Upper lobe of left lung (tissue), 6 donors: ENCODE results near the gene PGBD4. TPM values are rescaled to one million over a fixed set of nuclear protein-coding genes. Genes with fewer than 3 reads are reported as not detected.

ENCODE experiments used
- ATAC-seq, 2 donors: fragments of 200-7000 bp; cut with Tn5 transposase; one replicate each; pipeline ENCODE4 v1.9.1; 2022; ENCODE audit warnings: mild to moderate bottlenecking in 2 of 2, moderate library complexity in 2 of 2; ENCODE audit not compliant: low FRiP score in 2 of 2
- DNase-seq, 2 donors: peaks; one replicate each; pipeline ENCODE4 v3.0.0-alpha.2; 2019 to 2020
- H3K27ac ChIP-seq, 4 donors: fragments of 200-600 bp; sonication (generic); one replicate each; pipeline ENCODE4 v1.5.1; 2016 to 2019
- H3K27me3 ChIP-seq, 4 donors: fragments of 200-600 bp; sonication (generic); one replicate each; pipeline ENCODE4 v1.5.1; 2017 to 2019
- H3K36me3 ChIP-seq, 4 donors: fragments of 200-600 bp; sonication (generic); one replicate each; pipeline ENCODE4 v1.5.1; 2016 to 2019
- H3K4me1 ChIP-seq, 4 donors: fragments of 200-600 bp; sonication (generic); one replicate each; pipeline ENCODE4 v1.5.1; 2018 to 2019
- H3K4me3 ChIP-seq, 4 donors: fragments of 200-600 bp; sonication (generic); one replicate each; pipeline ENCODE4 v1.5.1; 2017 to 2019; ENCODE audit warnings: mild to moderate bottlenecking in 2 of 4, moderate library complexity in 1 of 4
- H3K9me3 ChIP-seq, 4 donors: fragments of 200-600 bp; sonication (generic); one replicate each; pipeline ENCODE4 v1.5.1; 2018 to 2019
- CTCF ChIP-seq, 6 experiments: fragments of 450-650 bp in 4 of 6; fragments of 200-600 bp in 2 of 6; sonication (generic) in 2 of 6; IDR thresholded peaks; one replicate each; pipeline ENCODE4 v1.5.1; 2016 to 2019; ENCODE audit warnings: antibody characterized with exemption in 6 of 6
- EP300 ChIP-seq, 4 donors: sonication (generic); formaldehyde crosslinking; IDR thresholded peaks; one replicate each; pipeline ENCODE4 v1.5.1; 2017; ENCODE audit warnings: antibody characterized with exemption in 4 of 4, control low read depth in 2 of 4
- POLR2A ChIP-seq, 4 donors: fragments of 450-650 bp; IDR thresholded peaks; one replicate each; pipeline ENCODE4 v1.5.1; 2016 to 2017; ENCODE audit warnings: antibody characterized with exemption in 4 of 4, mild to moderate bottlenecking in 2 of 4
- POLR2AphosphoS5 ChIP-seq, 2 donors: sonication (generic); formaldehyde crosslinking; IDR thresholded peaks; one replicate each; pipeline ENCODE4 v1.5.1; 2017; ENCODE audit warnings: antibody characterized with exemption in 2 of 2
- WGBS, 2 donors: methylation state at CpG; one replicate each; pipeline ENCODE4 v1.1.5; 2017 to 2018; 5-methylcytosine and 5-hydroxymethylcytosine counted together
- total RNA-seq, 6 donors: library from RNA; depleted of rRNA in 4 of 6; stranded (reverse); fragments of >200 nt in 4 of 6; gene quantifications; one replicate each; pipeline versions ENCODE4 v1.1.0 to v1.2.1, GENCODE V29; 2016 to 2021
- donor health status: DM: no; HTN: no; CAD: no; lungs with moderate emphysema.
- donor health status: DM: no; HTN: yes; CAD: no; lungs with severe emphysema.

The PGBD4 gene
- total RNA-seq, 6 donors from 2014 or later: 0.55 to 5.2 (median 1.2) TPM

- no peaks in the 10 kb centered on the region for H3K27me3 ChIP-seq
- WGBS, 2 donors: 40 to 47% methylated on average over 2 of the region's 2 CpGs
Observed at GRCh38 chr15:34059476-34059875, 42.4 kb upstream of the PGBD4 start.

GRCh38 chr15:34059946-34060345 lies 41.9 kb upstream of the PGBD4 start:
- Histone ChIP-seq H3K4me3 (no peak overlapping the region), H3K36me3 (no peaks in the 10 kb centered on the region), H3K27ac (no peak overlapping the region), H3K4me1 (peaks cover 0 to 7% (median 3%) of the 10 kb centered on the region in 4 donors), H3K27me3 (no peaks in the 10 kb centered on the region), H3K9me3 (no peaks in the 10 kb centered on the region)
- DNase-seq: no peak
- ATAC-seq: no peak
- no peak for TF ChIP-seq CTCF (IDR thresholded peaks at IDR 0.05)
- no peak for TF ChIP-seq EP300 (IDR thresholded peaks at IDR 0.05)
- TF ChIP-seq POLR2AphosphoS5 (IDR thresholded peaks at IDR 0.05): no peak
- TF ChIP-seq POLR2A (IDR thresholded peaks at IDR 0.05): no peak
- WGBS, 2 donors: 56 to 69% methylated on average over 3 of the region's 3 CpGs

More at GRCh38 chr15:34059476-34059875, 42.4 kb upstream of the PGBD4 start:
- no peaks in the 10 kb centered on the region for H3K9me3 ChIP-seq
- no peaks in the 10 kb centered on the region for H3K36me3 ChIP-seq
- no peak overlapping the region for H3K4me3 ChIP-seq
- ATAC-seq: no peak
- peaks cover 0 to 7% (median 3%) of the 10 kb centered on the region in 4 donors for H3K4me1 ChIP-seq
- TF ChIP-seq CTCF (IDR thresholded peaks at IDR 0.05) (no peak), POLR2AphosphoS5 (IDR thresholded peaks at IDR 0.05) (no peak), EP300 (IDR thresholded peaks at IDR 0.05) (no peak), POLR2A (IDR thresholded peaks at IDR 0.05) (no peak)
- H3K27ac ChIP-seq: no peak overlapping the region
- DNase-seq: no peak

- DNase-seq (no peak), ATAC-seq (no peak)
- H3K4me3 ChIP-seq: no peak overlapping the region
- no peak for TF ChIP-seq CTCF (IDR thresholded peaks at IDR 0.05)
- TF ChIP-seq POLR2AphosphoS5 (IDR thresholded peaks at IDR 0.05): no peak
- TF ChIP-seq EP300 (IDR thresholded peaks at IDR 0.05): no peak
- no peak for TF ChIP-seq POLR2A (IDR thresholded peaks at IDR 0.05)
- no peak overlapping the region for H3K27ac ChIP-seq
- H3K36me3 ChIP-seq: no peaks in the 10 kb centered on the region
- peaks cover 0 to 7% (median 3%) of the 10 kb centered on the region in 4 donors for H3K4me1 ChIP-seq
- 0% methylated on average over 1 of the region's 1 CpG for WGBS, 2 donors
- H3K27me3 ChIP-seq: no peaks in the 10 kb centered on the region
- no peaks in the 10 kb centered on the region for H3K9me3 ChIP-seq
Observed at GRCh38 chr15:34064438-34064837, 37.4 kb upstream of the PGBD4 start.

GRCh38 chr15:34065261-34065660 lies 36.6 kb upstream of the PGBD4 start:
- H3K4me3 ChIP-seq: no peak overlapping the region
- H3K9me3 ChIP-seq: no peaks in the 10 kb centered on the region
- TF ChIP-seq CTCF (IDR thresholded peaks at IDR 0.05) (no peak), POLR2AphosphoS5 (IDR thresholded peaks at IDR 0.05) (no peak), POLR2A (IDR thresholded peaks at IDR 0.05) (no peak), EP300 (IDR thresholded peaks at IDR 0.05) (no peak)
- no peak overlapping the region for H3K27ac ChIP-seq
- no peak for ATAC-seq
- no peak for DNase-seq
- H3K4me1 ChIP-seq: peaks cover 0 to 7% (median 3%) of the 10 kb centered on the region in 4 donors
- no peaks in the 10 kb centered on the region for H3K36me3 ChIP-seq
- WGBS, 2 donors: 89 to 90% methylated on average over 3 of the region's 3 CpGs
- no peaks in the 10 kb centered on the region for H3K27me3 ChIP-seq

DNA sequence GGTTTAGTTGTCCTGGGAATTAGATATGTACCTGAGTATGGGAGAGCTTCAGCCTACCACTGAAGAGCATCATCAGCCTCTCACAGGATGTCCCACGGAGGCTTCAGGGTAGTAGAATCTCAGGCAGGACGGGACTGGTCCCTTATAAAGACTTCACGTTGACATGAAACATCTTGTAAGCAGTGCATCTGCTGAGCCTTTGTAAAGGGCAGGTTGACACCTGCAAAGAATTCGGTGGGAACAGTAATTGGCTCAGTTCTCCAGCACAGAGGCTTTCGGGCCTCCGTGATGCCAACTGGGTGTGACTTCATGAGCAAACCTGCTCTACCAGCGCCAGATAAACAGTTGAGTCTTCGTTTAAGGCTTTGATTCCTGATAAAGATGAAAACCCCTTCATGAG lies 35.9 kb upstream of the PGBD4 start:
- Histone ChIP-seq H3K36me3 (no peaks in the 10 kb centered on the region), H3K27ac (no peak overlapping the region), H3K4me3 (no peak overlapping the region), H3K27me3 (no peaks in the 10 kb centered on the region), H3K9me3 (no peaks in the 10 kb centered on the region), H3K4me1 (peaks cover 0 to 7% (median 3%) of the 10 kb centered on the region in 4 donors)
- ATAC-seq: no peak
- WGBS, 2 donors: 84 to 87% methylated on average over 7 to 8 of the region's 8 CpGs
- TF ChIP-seq POLR2A (IDR thresholded peaks at IDR 0.05) (no peak), POLR2AphosphoS5 (IDR thresholded peaks at IDR 0.05) (no peak), EP300 (IDR thresholded peaks at IDR 0.05) (no peak), CTCF (IDR thresholded peaks at IDR 0.05) (no peak)
- no peak for DNase-seq
